Effector memory CD4-positive, alpha-beta T cell (primary cell): ENCODE data around the gene HECW1.

ENCODE experiments used
- DNase-seq, 3 donors: peaks; one replicate each; pipeline ENCODE4 v3.0.0-alpha.2; 2020
- H3K27ac ChIP-seq: 2 replicates; pipeline ENCODE4 v1.7.0; 2013; ENCODE audit warnings: mild to moderate bottlenecking, low read length, moderate library complexity; ENCODE audit not compliant: insufficient read depth, poor library complexity, severe bottlenecking
- H3K27me3 ChIP-seq: replicated peaks from 2 replicates; pipeline ENCODE4 v1.7.0; 2013; ENCODE audit warnings: mild to moderate bottlenecking, low read length; ENCODE audit not compliant: insufficient read depth, control insufficient read depth, poor library complexity, severe bottlenecking
- H3K36me3 ChIP-seq: 2 replicates; pipeline ENCODE4 v1.7.0; 2013; ENCODE audit warnings: mild to moderate bottlenecking, low read length, moderate library complexity; ENCODE audit not compliant: control insufficient read depth, insufficient read depth
- H3K4me1 ChIP-seq: 2 replicates; pipeline ENCODE4 v1.7.0; 2013; ENCODE audit warnings: low read length, mild to moderate bottlenecking; ENCODE audit not compliant: control insufficient read depth, insufficient read depth, poor library complexity, severe bottlenecking
- H3K4me3 ChIP-seq: 2 replicates; pipeline ENCODE4 v1.7.0; 2013; ENCODE audit warnings: low read length, low read depth, mild to moderate bottlenecking; ENCODE audit not compliant: insufficient read depth, poor library complexity, severe bottlenecking
- H3K9me3 ChIP-seq: 2 replicates; pipeline ENCODE4 v1.7.0; 2013; ENCODE audit warnings: mild to moderate bottlenecking, low read length, moderate library complexity; ENCODE audit not compliant: control insufficient read depth

Gene HECW1

DNA sequence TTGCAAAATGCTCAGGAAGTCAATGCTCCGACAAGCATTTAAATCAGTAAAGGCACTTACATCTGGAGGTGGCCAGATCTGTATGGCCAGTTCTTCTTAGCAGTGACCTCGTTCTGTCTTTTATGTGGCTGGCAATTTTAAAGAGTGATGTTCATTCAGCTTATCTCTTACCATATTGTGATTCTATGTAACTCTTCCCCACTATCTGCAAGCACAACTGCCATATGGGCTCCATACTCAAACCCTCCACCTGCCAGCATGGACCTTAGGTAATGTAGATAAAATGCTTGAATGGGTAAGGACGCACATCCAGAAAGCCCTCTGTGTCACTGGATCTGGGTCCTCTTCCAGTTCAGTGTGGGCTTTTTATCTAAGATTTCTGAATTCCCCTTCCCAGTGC, 428.0 kb downstream of the HECW1 start:
- DNase-seq = no peak
- no peaks in the 10 kb centered on the region for H3K27me3 ChIP-seq
- H3K4me3 ChIP-seq = no peak overlapping the region
- no peak overlapping the region for H3K27ac ChIP-seq
- H3K4me1 ChIP-seq = no peaks in the 10 kb centered on the region
- H3K9me3 ChIP-seq = no peaks in the 10 kb centered on the region
- H3K36me3 ChIP-seq = no peaks in the 10 kb centered on the region

DNA sequence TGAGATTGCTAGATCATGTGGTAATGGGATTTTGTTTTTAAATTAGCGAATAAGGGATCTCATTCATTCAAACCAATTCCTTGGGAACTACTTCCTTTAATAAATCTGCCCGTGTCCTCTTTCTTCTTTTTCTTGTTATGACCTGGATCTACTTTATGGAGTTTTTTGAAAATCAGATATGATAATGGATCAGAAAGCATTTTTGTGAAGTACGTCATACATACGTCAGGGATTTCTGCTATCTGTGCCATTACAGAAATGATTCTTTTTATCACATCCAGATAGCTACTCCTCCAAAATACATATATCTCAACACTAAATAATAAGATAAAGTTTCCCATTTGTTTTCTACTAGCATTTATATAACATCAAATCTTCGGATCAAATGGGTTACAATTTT, 430.3 kb downstream of the HECW1 start:
- no peak for DNase-seq
- Histone ChIP-seq H3K27ac (no peak overlapping the region), H3K4me1 (no peaks in the 10 kb centered on the region), H3K36me3 (no peaks in the 10 kb centered on the region), H3K27me3 (no peaks in the 10 kb centered on the region), H3K4me3 (no peak overlapping the region), H3K9me3 (no peaks in the 10 kb centered on the region)

DNA sequence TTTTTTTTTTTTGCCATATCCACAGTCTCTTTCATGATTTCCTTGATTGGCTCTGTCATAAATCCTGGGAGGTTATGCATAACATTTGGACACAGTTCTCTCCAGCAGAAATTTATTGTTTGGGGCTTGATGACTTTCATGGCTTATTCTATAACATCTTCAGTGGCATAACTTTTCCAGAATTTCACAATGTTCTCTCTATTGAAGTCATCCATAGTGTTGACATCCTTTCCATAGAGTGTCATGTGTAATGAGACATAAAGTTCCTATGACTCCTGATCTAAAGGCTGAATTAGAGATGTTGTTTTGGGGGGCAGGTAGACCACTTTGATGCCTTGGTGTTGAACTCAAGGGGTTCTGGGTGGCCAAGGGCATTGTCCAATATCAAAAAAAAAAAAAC, 433.8 kb downstream of the HECW1 start:
- H3K27me3 ChIP-seq = no peaks in the 10 kb centered on the region
- DNase-seq = no peak

DNA sequence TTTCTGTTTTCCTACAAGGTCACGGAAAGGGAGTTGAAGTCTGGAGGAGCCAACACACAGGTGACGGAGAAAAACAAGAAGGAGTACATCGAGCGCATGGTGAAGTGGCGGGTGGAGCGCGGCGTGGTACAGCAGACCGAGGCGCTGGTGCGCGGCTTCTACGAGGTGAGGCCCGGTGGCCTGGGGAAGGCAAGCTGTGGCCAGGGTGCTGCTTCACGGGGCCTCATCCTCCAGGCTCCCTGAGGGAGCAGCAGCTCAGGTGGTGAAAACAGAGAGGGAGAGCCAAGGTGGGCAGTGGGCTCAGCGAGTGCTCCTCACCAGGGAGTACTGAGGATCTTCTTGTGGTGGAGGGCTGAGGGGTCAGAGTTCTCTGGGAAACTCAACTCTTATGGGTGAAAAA, 438.0 kb downstream of the HECW1 start:
- DNase-seq = no peak
- Histone ChIP-seq H3K27me3 (no peaks in the 10 kb centered on the region), H3K27ac (no peak overlapping the region), H3K4me3 (no peak overlapping the region), H3K4me1 (peaks cover 6% of the 10 kb centered on the region), H3K36me3 (no peaks in the 10 kb centered on the region), H3K9me3 (no peaks in the 10 kb centered on the region)

More for the DNA sequence above, 433.8 kb downstream of the HECW1 start:
- no peaks in the 10 kb centered on the region for H3K9me3 ChIP-seq
- H3K36me3 ChIP-seq = no peaks in the 10 kb centered on the region
- no peak overlapping the region for H3K4me3 ChIP-seq
- no peak overlapping the region for H3K27ac ChIP-seq
- H3K4me1 ChIP-seq = no peaks in the 10 kb centered on the region

DNA sequence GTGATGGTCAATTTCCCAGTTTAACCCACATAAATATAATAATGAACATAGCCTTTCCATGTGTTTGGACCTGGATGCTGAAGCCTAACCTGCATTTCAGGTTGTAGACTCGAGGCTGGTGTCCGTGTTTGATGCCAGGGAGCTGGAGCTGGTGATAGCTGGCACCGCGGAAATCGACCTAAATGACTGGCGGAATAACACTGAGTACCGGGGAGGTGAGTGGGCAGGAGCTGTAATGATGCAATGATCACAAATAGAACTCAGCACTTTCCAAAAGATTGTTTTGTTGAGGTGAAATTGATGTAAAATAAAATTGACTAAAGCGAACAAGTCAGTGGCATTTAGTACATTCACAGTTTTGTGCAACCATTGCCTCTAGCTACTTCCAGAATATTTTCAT, 439.7 kb downstream of the HECW1 start:
- Histone ChIP-seq H3K27ac (no peak overlapping the region), H3K9me3 (no peaks in the 10 kb centered on the region), H3K27me3 (no peaks in the 10 kb centered on the region), H3K36me3 (no peaks in the 10 kb centered on the region), H3K4me3 (no peak overlapping the region), H3K4me1 (peaks cover 6% of the 10 kb centered on the region)
- no peak for DNase-seq

DNA sequence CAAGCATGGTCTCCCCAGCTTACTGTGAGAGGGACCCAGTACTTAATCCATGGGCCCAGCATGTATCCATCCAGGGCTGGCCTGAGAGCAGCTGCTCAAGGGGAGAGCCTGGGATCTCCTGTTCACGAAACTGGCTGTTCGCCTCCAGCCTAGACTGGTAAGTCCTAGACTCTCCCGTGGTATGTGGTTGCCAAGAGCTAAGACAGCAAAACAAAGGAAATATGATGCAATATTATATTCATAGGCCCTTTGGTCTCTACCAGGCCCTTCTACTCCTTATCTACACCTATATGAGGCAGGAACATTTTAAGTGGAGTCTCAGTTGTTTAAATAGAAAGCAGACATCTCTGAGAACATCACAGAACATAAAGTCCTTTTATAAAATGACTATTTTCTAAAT, 441.6 kb downstream of the HECW1 start:
- H3K27me3 ChIP-seq = no peaks in the 10 kb centered on the region
- H3K9me3 ChIP-seq = no peaks in the 10 kb centered on the region
- no peaks in the 10 kb centered on the region for H3K36me3 ChIP-seq
- no peak overlapping the region for H3K27ac ChIP-seq
- H3K4me3 ChIP-seq = no peak overlapping the region
- peaks cover 6% of the 10 kb centered on the region for H3K4me1 ChIP-seq
- DNase-seq = no peak

DNA sequence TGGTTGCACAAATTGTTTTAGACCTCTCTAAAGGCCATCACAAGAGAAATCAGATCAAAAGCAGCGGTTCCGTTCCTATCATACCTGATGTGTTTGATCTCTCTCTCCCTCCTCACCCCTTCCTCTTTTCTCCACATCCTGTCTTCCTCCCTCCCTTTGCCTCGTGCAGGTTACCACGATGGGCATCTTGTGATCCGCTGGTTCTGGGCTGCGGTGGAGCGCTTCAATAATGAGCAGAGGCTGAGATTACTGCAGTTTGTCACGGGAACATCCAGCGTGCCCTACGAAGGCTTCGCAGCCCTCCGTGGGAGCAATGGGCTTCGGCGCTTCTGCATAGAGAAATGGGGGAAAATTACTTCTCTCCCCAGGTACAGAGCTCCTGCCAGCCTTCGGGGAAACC, 442.0 kb downstream of the HECW1 start:
- Histone ChIP-seq H3K4me1 (peaks cover 6% of the 10 kb centered on the region), H3K27ac (no peak overlapping the region), H3K27me3 (no peaks in the 10 kb centered on the region), H3K9me3 (no peaks in the 10 kb centered on the region), H3K4me3 (no peak overlapping the region), H3K36me3 (no peaks in the 10 kb centered on the region)
- DNase-seq = no peak

DNA sequence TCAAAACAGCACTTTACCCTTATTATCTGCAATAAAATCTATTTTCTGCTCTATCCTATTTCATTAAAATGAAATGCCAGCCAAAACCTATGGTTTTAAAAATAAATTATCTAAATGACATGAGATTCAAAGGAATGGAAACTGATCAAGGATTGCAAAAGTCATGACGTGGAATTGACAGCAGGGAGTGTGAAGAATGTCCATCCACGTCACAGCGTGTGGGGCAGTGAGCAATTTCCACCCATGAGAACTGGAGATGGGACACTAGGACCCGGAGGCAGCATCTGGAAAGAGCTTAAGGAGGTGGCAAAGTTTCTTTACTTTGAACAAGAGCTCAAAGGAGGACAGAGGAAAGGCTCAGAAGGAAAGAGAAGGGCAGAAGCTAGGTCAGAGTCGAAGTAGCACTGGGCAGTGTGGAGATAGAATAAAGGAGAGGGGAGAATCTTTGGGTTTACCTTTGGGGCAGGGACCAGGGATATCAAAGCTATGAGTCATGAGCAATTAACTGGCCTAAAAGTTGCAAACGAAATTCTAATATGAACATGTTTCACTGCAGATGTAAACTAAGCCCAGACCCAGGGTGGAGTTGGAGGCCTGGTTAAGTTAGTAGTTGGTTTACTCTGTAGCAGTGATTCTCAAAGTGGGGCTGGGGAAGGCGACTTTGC, 445.5 kb downstream of the HECW1 start:
- no peak for DNase-seq
- H3K27me3 ChIP-seq = no peaks in the 10 kb centered on the region
- H3K9me3 ChIP-seq = no peaks in the 10 kb centered on the region
- peaks cover 6% of the 10 kb centered on the region for H3K4me1 ChIP-seq
- no peak overlapping the region for H3K4me3 ChIP-seq
- H3K27ac ChIP-seq = no peak overlapping the region
- H3K36me3 ChIP-seq = no peaks in the 10 kb centered on the region

DNA sequence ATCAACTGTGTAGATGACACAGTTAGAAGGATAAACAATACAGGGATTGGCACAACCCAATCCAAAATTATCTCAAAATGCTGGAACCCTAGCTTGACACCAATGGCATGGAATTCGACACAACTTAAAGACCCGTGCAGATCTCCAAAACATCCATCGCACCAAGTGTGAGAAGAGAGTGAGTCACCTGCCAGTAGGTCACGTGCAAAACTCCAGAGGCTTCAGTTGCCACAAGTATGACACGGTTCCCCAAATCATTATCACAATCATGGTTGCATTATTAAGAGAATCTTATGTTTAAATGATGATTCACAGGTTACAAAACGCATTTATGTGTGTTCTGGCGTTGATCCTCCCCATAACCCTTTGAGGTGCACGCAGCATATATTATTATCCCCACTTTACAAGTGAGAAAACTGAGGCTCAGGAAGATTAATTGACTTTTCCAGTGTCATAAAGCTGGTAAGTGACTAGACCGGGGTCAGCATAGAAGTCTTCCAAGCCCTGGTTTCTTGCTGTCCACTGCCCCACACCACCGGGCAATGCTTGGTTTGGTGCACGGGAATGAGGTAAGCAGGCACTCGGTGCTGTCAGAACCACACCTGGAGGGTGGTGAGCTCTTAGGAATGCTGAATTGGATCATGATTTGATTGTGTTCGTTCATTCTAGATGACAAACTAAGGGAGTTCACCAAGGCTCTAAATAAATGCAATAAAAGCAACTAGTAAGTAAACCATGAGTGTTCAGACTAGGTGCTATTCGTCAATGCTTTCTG, 446.9 kb downstream of the HECW1 start:
- no peak overlapping the region for H3K4me3 ChIP-seq
- H3K9me3 ChIP-seq = no peaks in the 10 kb centered on the region
- no peak for DNase-seq
- H3K36me3 ChIP-seq = no peaks in the 10 kb centered on the region
- no peak overlapping the region for H3K27ac ChIP-seq
- H3K27me3 ChIP-seq = no peaks in the 10 kb centered on the region
- H3K4me1 ChIP-seq = peaks cover 4% of the 10 kb centered on the region

DNA sequence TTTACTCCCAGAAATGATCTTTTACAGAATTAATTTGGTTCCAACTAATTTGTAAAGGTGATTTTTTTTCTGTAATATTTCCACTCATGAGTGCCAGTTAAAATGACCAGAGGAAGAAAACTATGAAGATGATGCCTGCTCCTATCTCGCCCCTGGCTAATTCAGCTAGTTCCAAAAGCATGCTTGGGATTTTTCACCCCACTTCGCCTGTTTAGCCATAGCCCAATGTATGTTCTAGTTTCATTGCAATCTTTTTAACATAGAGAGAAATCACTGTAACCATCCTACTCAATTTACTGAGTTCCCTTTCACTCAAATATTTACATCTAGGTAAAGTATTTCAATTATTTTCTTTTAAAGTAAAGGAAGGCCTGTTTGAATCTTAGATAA, 447.5 kb downstream of the HECW1 start:
- no peak overlapping the region for H3K27ac ChIP-seq
- H3K36me3 ChIP-seq = no peaks in the 10 kb centered on the region
- H3K4me3 ChIP-seq = no peak overlapping the region
- H3K4me1 ChIP-seq = no peaks in the 10 kb centered on the region
- no peaks in the 10 kb centered on the region for H3K27me3 ChIP-seq
- DNase-seq = no peak
- no peaks in the 10 kb centered on the region for H3K9me3 ChIP-seq
